Measurements from ENCODE around the gene HOXC9. TPM values are rescaled to one million over a fixed set of nuclear protein-coding genes. Genes with fewer than 3 reads are reported as not detected.

Gene HOXC9
- total RNA-seq, 1 experiment from 2014 or later = not detected

DNA sequence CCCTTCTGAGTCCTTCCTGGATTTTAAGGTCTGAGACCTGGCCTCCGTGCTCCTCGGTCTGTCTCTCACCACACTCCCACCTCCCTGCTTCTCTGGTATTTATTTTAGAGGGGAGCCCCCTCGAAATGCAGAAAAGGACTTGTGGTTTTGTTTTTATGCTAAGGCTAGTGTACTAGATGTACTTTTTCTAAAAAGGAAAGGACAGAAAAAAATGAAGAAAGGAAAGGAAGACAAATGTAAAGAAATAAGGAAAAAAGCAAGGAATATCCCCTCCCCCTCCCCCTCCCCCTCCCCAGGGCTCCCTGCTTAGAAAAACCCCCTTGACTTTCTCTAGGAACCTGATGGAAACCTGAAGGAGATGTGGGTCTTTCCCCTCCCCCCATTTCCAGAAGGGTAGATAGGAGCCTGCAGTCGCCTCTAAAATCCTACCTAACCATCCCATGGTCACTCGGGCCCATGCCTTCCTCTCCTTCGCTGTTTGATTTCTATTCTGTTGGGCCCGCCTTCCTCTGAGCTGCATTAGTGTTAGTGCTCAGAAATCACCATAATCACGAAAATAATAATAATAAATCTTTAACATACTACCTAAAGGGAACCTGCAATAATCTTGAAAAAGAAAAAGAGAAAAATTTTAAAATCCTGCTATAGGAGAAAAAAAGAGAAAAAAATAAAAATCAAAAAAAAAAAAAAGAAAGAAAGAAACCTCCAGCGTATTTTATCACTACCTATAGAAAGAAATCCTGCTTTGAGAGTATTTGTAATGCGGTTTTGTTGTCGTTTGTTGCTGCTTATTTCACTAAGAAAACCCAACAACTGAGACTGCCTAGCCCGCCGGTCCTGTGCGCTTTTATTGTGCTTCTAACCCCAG, 11.9 kb downstream of the HOXC9 start:
- H3K4me3 Mint-ChIP-seq = no peak overlapping the region; a peak in 1 of 5 replicates
- H2AFZ ChIP-seq (ENCODE audit: low read length) = no peak overlapping the region
- H2BK12ac ChIP-seq (ENCODE audit: insufficient read length, low read depth, low read length) = no peak overlapping the region
- no peak overlapping the region for H2AK5ac ChIP-seq (ENCODE audit: insufficient read length, low read length)
- H3K9me3 Mint-ChIP-seq = peaks cover 0 to 2% of the 10 kb centered on the region in 2 experiments; a peak in 1 of 5 replicates
- H3K56ac ChIP-seq (ENCODE audit: insufficient read length, low read depth, low read length) = no peak overlapping the region
- peaks cover 4 to 30% of the 10 kb centered on the region in 2 experiments; a peak in 3 of 4 replicates for H3K4me1 Mint-ChIP-seq
- no peaks in the 10 kb centered on the region for H3K79me1 ChIP-seq (ENCODE audit: insufficient read depth, low read depth, low read length, poor library complexity, severe bottlenecking)
- no peak overlapping the region for H4K8ac ChIP-seq (replicated peaks; ENCODE audit: insufficient read length, low read depth, low read length)
- H3K18ac ChIP-seq (ENCODE audit: insufficient read length, low read depth, low read length) = no peak overlapping the region
- H3K27me3 ChIP-seq (ENCODE audit: insufficient read depth, low read length) = peaks cover 94% of the 10 kb centered on the region
- H3K27me3 Mint-ChIP-seq (ENCODE audit: low read depth) = peaks cover 100% of the 10 kb centered on the region
- H2BK20ac ChIP-seq (ENCODE audit: low read depth, low read length, poor library complexity, severe bottlenecking) = no peak overlapping the region
- no peak overlapping the region for H3K9ac ChIP-seq (ENCODE audit: extremely low read depth, insufficient read length, low read length)
- no peak for DNase-seq
- H3K27ac Mint-ChIP-seq = no peak overlapping the region
- no CpG with 5 or more reads among the region's 14 CpGs for WGBS (ENCODE audit: extremely low coverage, insufficient read length, low lambda C conversion rate)
- no peaks in the 10 kb centered on the region for H3K36me3 Mint-ChIP-seq (ENCODE audit: insufficient read depth in 1 of 3, low read depth in 3 of 3)
- H2BK15ac ChIP-seq (ENCODE audit: low read depth, low read length) = no peak overlapping the region
- TF ChIP-seq, protein P1, sequence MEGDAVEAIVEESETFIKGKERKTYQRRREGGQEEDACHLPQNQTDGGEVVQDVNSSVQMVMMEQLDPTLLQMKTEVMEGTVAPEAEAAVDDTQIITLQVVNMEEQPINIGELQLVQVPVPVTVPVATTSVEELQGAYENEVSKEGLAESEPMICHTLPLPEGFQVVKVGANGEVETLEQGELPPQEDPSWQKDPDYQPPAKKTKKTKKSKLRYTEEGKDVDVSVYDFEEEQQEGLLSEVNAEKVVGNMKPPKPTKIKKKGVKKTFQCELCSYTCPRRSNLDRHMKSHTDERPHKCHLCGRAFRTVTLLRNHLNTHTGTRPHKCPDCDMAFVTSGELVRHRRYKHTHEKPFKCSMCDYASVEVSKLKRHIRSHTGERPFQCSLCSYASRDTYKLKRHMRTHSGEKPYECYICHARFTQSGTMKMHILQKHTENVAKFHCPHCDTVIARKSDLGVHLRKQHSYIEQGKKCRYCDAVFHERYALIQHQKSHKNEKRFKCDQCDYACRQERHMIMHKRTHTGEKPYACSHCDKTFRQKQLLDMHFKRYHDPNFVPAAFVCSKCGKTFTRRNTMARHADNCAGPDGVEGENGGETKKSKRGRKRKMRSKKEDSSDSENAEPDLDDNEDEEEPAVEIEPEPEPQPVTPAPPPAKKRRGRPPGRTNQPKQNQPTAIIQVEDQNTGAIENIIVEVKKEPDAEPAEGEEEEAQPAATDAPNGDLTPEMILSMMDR (conservative IDR thresholded peaks at IDR 0.05) = no peak
- no peaks in the 10 kb centered on the region for H3K23me2 ChIP-seq (ENCODE audit: insufficient read length, low read depth, low read length, poor library complexity, severe bottlenecking)
- no peak overlapping the region for H3K14ac ChIP-seq (ENCODE audit: insufficient read depth, low read length)
- no peak overlapping the region for H4K5ac ChIP-seq (ENCODE audit: insufficient read length, low read depth, low read length)
- H2BK5ac ChIP-seq (ENCODE audit: insufficient read length, low read length) = no peak overlapping the region
- H3T11ph ChIP-seq (ENCODE audit: low read length) = no peak overlapping the region
- no peak overlapping the region for H4K91ac ChIP-seq (ENCODE audit: insufficient read length, low read depth, low read length)
- no peak overlapping the region for H2BK120ac ChIP-seq (ENCODE audit: low read depth, low read length, poor library complexity, severe bottlenecking)
- H3K9me3 ChIP-seq (ENCODE audit: control insufficient read depth, low read depth, low read length) = no peaks in the 10 kb centered on the region
- H3K4me2 ChIP-seq (ENCODE audit: insufficient read depth, insufficient read length, low read length) = no peak overlapping the region
- no peaks in the 10 kb centered on the region for H3K4me1 ChIP-seq (ENCODE audit: insufficient read depth, low read length)
- no peaks in the 10 kb centered on the region for H4K20me1 ChIP-seq (ENCODE audit: control insufficient read depth, insufficient read depth, insufficient read length)
- H3K23ac ChIP-seq (ENCODE audit: insufficient read length, low read depth, low read length) = no peak overlapping the region
- H3K27ac ChIP-seq (ENCODE audit: insufficient read length, low read depth, low read length) = no peak overlapping the region
- H3K79me2 ChIP-seq (ENCODE audit: insufficient read depth, low read length) = no peaks in the 10 kb centered on the region
- no peak overlapping the region for H3K4ac ChIP-seq (ENCODE audit: low read depth, low read length)
